Astrocyte (in vitro differentiated cells and primary cell): ENCODE measurements around the gene MRPL20. TPM values are rescaled to one million over a fixed set of nuclear protein-coding genes. Genes with fewer than 3 reads are reported as not detected.

Source experiments
- DNase-seq: peaks from one replicate; pipeline ENCODE4 v3.0.0-alpha.2; 2010; ENCODE audit warnings: low read depth
- FAIRE-seq: peaks from 2 replicates; lab custom pipeline; 2011; peaks lifted over from hg19 to GRCh38; lab: Jason Lieb, UNC
- H2AFZ ChIP-seq: 2 replicates; pipeline ENCODE4 v1.6.0; 2012; ENCODE audit warnings: low read depth, low read length, inconsistent platforms
- H3K27ac ChIP-seq: 2 replicates; pipeline ENCODE4 v1.5.1; 2011; ENCODE audit warnings: low read depth, low read length, inconsistent platforms
- H3K27me3 ChIP-seq: 2 replicates; pipeline ENCODE4 v1.6.0; 2011; ENCODE audit warnings: low read length, inconsistent platforms; ENCODE audit not compliant: insufficient read depth
- H3K36me3 ChIP-seq: 2 replicates; pipeline ENCODE4 v1.5.1; 2011; ENCODE audit warnings: low read length, inconsistent platforms; ENCODE audit not compliant: insufficient read depth
- H3K4me1 ChIP-seq: 2 replicates; pipeline ENCODE4 v1.5.1; 2011; ENCODE audit warnings: low read length, inconsistent platforms; ENCODE audit not compliant: insufficient read depth
- H3K4me2 ChIP-seq: 2 replicates; pipeline ENCODE4 v1.6.0; 2012; ENCODE audit warnings: low read length, inconsistent platforms
- H3K4me3 ChIP-seq: 2 replicates; pipeline ENCODE4 v1.5.1; 2011; ENCODE audit warnings: low read depth, mild to moderate bottlenecking, low read length, inconsistent platforms; ENCODE audit not compliant: insufficient read depth
- H3K79me2 ChIP-seq: 2 replicates; pipeline ENCODE4 v1.6.0; 2012; ENCODE audit warnings: mild to moderate bottlenecking, low read length, inconsistent platforms; ENCODE audit not compliant: insufficient read depth
- H3K9ac ChIP-seq: 2 replicates; pipeline ENCODE4 v1.6.0; 2012; ENCODE audit warnings: mild to moderate bottlenecking, low read length, inconsistent platforms
- H3K9me3 ChIP-seq: 2 replicates; pipeline ENCODE4 v1.5.1; 2012; ENCODE audit warnings: low read depth, mild to moderate bottlenecking, low read length, inconsistent platforms; ENCODE audit not compliant: insufficient read depth
- H4K20me1 ChIP-seq: 2 replicates; pipeline ENCODE4 v1.6.0; 2012; ENCODE audit warnings: low read length, inconsistent platforms; ENCODE audit not compliant: insufficient read depth
- H3K27ac Mint-ChIP-seq: one replicate; pipeline ENCODE4 v1.8.0; 2021; ENCODE audit warnings: mild to moderate bottlenecking, mixed read lengths; ENCODE audit not compliant: unreplicated experiment
- H3K27me3 Mint-ChIP-seq: one replicate; pipeline ENCODE4 v1.8.0; 2021; ENCODE audit warnings: low read depth, mixed read lengths; ENCODE audit not compliant: unreplicated experiment
- H3K36me3 Mint-ChIP-seq: one replicate; pipeline ENCODE4 v1.8.0; 2021; ENCODE audit warnings: low read depth, mixed read lengths; ENCODE audit not compliant: unreplicated experiment
- H3K4me1 Mint-ChIP-seq: one replicate; pipeline ENCODE4 v1.8.0; 2021; ENCODE audit warnings: low read depth, mixed read lengths; ENCODE audit not compliant: unreplicated experiment
- H3K4me3 Mint-ChIP-seq: one replicate; pipeline ENCODE4 v1.8.0; 2021; ENCODE audit warnings: mild to moderate bottlenecking, moderate library complexity, mixed read lengths; ENCODE audit not compliant: unreplicated experiment
- H3K9me3 Mint-ChIP-seq: one replicate; pipeline ENCODE4 v1.8.0; 2021; ENCODE audit warnings: mild to moderate bottlenecking, mixed read lengths; ENCODE audit not compliant: unreplicated experiment
- EZH2 ChIP-seq: IDR thresholded peaks from 2 replicates; pipeline ENCODE4 v1.6.1; 2012; ENCODE audit warnings: mild to moderate bottlenecking, low read length, inconsistent platforms; ENCODE audit not compliant: insufficient read depth
- total RNA-seq: library from RNA; stranded (reverse); gene quantifications from 2 replicates; pipeline ENCODE4 v1.2.1, GENCODE V29; 2021
- TF ChIP-seq, protein P1 (sequence below): IDR thresholded peaks from 2 replicates; pipeline ENCODE4 v1.5.1; 2011; ENCODE audit warnings: low read depth, mild to moderate bottlenecking, inconsistent platforms, low read length, moderate library complexity; ENCODE audit not compliant: insufficient read depth

The MRPL20 gene
- total RNA-seq, 1 donor from 2014 or later, result 88.5 TPM

DNA sequence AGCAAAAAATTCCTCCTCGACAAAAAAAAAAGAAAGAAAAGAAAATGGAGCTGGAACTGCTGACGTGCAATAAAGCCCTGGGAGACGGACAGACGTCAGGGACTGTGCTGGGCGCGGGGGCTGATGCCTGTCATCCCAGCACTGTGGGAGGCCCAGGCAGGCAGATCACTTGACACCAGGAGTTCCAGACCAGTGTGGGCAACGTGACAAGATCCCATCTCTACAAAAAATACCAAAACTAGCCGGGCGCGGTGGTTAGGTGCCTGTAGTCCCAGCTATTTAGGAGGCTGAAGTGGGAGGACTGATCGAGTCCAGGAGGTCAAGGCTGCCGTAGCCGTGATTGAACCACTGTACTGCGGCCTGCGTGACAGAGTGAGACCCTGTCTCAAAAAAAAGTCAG, 17.6 kb upstream of the MRPL20 start:
- Histone ChIP-seq H3K36me3 (no peaks in the 10 kb centered on the region), H3K79me2 (no peaks in the 10 kb centered on the region), H3K9me3 (no peaks in the 10 kb centered on the region), H3K9ac (no peak overlapping the region), H3K4me1 (peaks cover 12% of the 10 kb centered on the region), H3K27me3 (no peaks in the 10 kb centered on the region), H3K4me2 (no peak overlapping the region), H4K20me1 (no peaks in the 10 kb centered on the region), H3K27ac (no peak overlapping the region), H2AFZ (no peak overlapping the region), H3K4me3 (no peak overlapping the region)
- H3K27ac Mint-ChIP-seq, result no peak overlapping the region
- DNase-seq, result no peak
- H3K4me3 Mint-ChIP-seq, result no peak overlapping the region
- H3K36me3 Mint-ChIP-seq, result no peaks in the 10 kb centered on the region
- H3K9me3 Mint-ChIP-seq, result no peaks in the 10 kb centered on the region
- H3K4me1 Mint-ChIP-seq, result peaks cover 16% of the 10 kb centered on the region
- TF ChIP-seq, protein P1, sequence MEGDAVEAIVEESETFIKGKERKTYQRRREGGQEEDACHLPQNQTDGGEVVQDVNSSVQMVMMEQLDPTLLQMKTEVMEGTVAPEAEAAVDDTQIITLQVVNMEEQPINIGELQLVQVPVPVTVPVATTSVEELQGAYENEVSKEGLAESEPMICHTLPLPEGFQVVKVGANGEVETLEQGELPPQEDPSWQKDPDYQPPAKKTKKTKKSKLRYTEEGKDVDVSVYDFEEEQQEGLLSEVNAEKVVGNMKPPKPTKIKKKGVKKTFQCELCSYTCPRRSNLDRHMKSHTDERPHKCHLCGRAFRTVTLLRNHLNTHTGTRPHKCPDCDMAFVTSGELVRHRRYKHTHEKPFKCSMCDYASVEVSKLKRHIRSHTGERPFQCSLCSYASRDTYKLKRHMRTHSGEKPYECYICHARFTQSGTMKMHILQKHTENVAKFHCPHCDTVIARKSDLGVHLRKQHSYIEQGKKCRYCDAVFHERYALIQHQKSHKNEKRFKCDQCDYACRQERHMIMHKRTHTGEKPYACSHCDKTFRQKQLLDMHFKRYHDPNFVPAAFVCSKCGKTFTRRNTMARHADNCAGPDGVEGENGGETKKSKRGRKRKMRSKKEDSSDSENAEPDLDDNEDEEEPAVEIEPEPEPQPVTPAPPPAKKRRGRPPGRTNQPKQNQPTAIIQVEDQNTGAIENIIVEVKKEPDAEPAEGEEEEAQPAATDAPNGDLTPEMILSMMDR, result no peak
- TF ChIP-seq EZH2, result no peak
- no peak for FAIRE-seq
- H3K27me3 Mint-ChIP-seq, result peaks cover 2% of the 10 kb centered on the region

DNA sequence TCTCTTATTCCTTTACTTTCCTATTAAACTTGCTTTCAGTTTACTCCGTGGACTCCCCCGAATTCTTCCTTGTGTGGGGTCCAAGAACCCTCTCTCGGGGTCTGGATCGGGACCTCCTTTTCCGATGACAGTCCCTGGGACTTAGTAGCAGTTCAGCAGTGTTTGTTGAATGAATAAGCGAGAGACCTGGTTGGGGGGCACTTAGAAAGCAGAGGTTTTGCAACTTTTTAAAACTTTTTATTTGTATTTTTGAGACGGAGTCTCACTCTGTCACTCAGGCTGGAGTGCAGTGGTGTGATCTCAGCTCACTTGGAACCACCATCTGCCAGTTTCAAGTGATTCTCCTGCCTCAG, 16.1 kb upstream of the MRPL20 start:
- H3K4me3 ChIP-seq, result no peak overlapping the region
- no peak for FAIRE-seq
- DNase-seq, result no peak
- H3K9me3 ChIP-seq, result no peaks in the 10 kb centered on the region
- Mint-ChIP-seq H3K27ac (peak overlapping the region; percentile 87), H3K4me3 (peak overlapping the region; percentile 50), H3K4me1 (peaks cover 13% of the 10 kb centered on the region), H3K36me3 (peaks cover 3% of the 10 kb centered on the region), H3K27me3 (peaks cover 2% of the 10 kb centered on the region), H3K9me3 (no peaks in the 10 kb centered on the region)
- no peak overlapping the region for H2AFZ ChIP-seq
- no peak for TF ChIP-seq EZH2
- TF ChIP-seq, protein P1, result no peak
- no peaks in the 10 kb centered on the region for H4K20me1 ChIP-seq
- H3K27ac ChIP-seq, result no peak overlapping the region
- H3K9ac ChIP-seq, result no peak overlapping the region
- no peaks in the 10 kb centered on the region for H3K79me2 ChIP-seq
- H3K4me2 ChIP-seq, result peak overlapping the region; percentile 4
- H3K27me3 ChIP-seq, result no peaks in the 10 kb centered on the region
- peaks cover 12% of the 10 kb centered on the region for H3K4me1 ChIP-seq
- H3K36me3 ChIP-seq, result no peaks in the 10 kb centered on the region

GRCh38 chr1:1422465-1423244, 15.6 kb upstream of the MRPL20 start:
- Histone ChIP-seq H3K79me2 (no peaks in the 10 kb centered on the region), H3K27ac (no peak overlapping the region), H3K4me1 (peaks cover 12% of the 10 kb centered on the region), H2AFZ (peak overlapping the region; percentile 62), H3K9me3 (no peaks in the 10 kb centered on the region), H4K20me1 (no peaks in the 10 kb centered on the region), H3K27me3 (no peaks in the 10 kb centered on the region), H3K4me3 (no peak overlapping the region), H3K9ac (no peak overlapping the region), H3K36me3 (no peaks in the 10 kb centered on the region), H3K4me2 (peak overlapping the region; percentile 16)
- TF ChIP-seq EZH2, result no peak
- TF ChIP-seq, protein P1, result no peak
- Mint-ChIP-seq H3K27ac (peak overlapping the region; percentile 87), H3K36me3 (peaks cover 3% of the 10 kb centered on the region), H3K9me3 (no peaks in the 10 kb centered on the region), H3K27me3 (peaks cover 2% of the 10 kb centered on the region), H3K4me1 (peaks cover 14% of the 10 kb centered on the region), H3K4me3 (peak overlapping the region; percentile 50)
- peak; percentile 54 for DNase-seq
- FAIRE-seq, result no peak
